ENCODE results near the gene SRPK2. TPM values are rescaled to one million over a fixed set of nuclear protein-coding genes. Genes with fewer than 3 reads are reported as not detected.

The SRPK2 gene
- total and polyA plus RNA-seq, 8 donors: 7.6 to 109 (median 24.4) TPM

DNA sequence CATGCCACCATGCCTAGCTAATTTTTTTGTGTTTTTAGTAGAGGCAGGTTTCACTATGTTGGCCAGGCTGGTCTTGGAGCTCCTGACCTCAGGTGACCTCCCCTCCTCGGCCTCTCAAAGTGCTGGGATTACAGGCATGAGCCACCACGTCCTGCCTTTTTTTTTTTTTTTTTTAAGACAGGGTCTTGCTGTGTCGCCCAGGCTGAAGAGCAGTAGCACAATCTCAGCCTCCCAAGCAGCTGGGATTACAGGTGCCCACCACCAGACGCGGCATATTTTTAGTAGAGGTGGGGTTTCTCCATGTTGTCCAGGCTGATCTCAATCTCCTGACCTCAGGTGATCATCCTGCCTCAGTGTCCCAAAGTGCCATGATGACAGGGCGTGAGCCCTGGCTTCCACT, 14.4 kb upstream of the SRPK2 start:
- no peak for DNase-seq
- H3K4me1 ChIP-seq: peaks cover 5 to 10% (median 7%) of the 10 kb centered on the region in 4 donors
- TF ChIP-seq POLR2AphosphoS5 (IDR thresholded peaks at IDR 0.05) (no peak), POLR2A (IDR thresholded peaks at IDR 0.05) (no peak), EP300 (IDR thresholded peaks at IDR 0.05) (no peak)
- TF ChIP-seq, protein P1, sequence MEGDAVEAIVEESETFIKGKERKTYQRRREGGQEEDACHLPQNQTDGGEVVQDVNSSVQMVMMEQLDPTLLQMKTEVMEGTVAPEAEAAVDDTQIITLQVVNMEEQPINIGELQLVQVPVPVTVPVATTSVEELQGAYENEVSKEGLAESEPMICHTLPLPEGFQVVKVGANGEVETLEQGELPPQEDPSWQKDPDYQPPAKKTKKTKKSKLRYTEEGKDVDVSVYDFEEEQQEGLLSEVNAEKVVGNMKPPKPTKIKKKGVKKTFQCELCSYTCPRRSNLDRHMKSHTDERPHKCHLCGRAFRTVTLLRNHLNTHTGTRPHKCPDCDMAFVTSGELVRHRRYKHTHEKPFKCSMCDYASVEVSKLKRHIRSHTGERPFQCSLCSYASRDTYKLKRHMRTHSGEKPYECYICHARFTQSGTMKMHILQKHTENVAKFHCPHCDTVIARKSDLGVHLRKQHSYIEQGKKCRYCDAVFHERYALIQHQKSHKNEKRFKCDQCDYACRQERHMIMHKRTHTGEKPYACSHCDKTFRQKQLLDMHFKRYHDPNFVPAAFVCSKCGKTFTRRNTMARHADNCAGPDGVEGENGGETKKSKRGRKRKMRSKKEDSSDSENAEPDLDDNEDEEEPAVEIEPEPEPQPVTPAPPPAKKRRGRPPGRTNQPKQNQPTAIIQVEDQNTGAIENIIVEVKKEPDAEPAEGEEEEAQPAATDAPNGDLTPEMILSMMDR (IDR thresholded peaks at IDR 0.05): no peak
- no peak overlapping the region for H3K27ac ChIP-seq
- 85 to 94% (median 90%) methylated on average over 6 of the region's 6 CpGs for WGBS, 5 donors
- no peaks in the 10 kb centered on the region for H3K9me3 ChIP-seq
- H3K27me3 ChIP-seq: no peaks in the 10 kb centered on the region
- no peaks in the 10 kb centered on the region for H3K36me3 ChIP-seq
- intact Hi-C loops (cut with DNase I; ENCODE audit: low total_unique reads): no loop called here
- no peak overlapping the region for H3K4me3 ChIP-seq

GRCh38 chr7:105402221-105403095, 13.7 kb upstream of the SRPK2 start:
- Histone ChIP-seq H3K4me3 (no peak overlapping the region), H3K9me3 (no peaks in the 10 kb centered on the region), H3K36me3 (no peaks in the 10 kb centered on the region), H3K27ac (no peak overlapping the region), H3K27me3 (no peaks in the 10 kb centered on the region), H3K4me1 (peaks cover 5 to 10% (median 7%) of the 10 kb centered on the region in 4 donors)
- no peak for DNase-seq
- intact Hi-C loops (cut with DNase I; ENCODE audit: low total_unique reads): no loop called here
- WGBS, 5 donors: 94 to 97% (median 95%) methylated on average over 18 of the region's 18 CpGs
- TF ChIP-seq POLR2AphosphoS5 (IDR thresholded peaks at IDR 0.05) (no peak), POLR2A (IDR thresholded peaks at IDR 0.05) (no peak), EP300 (IDR thresholded peaks at IDR 0.05) (no peak)
- TF ChIP-seq, protein P1 (IDR thresholded peaks at IDR 0.05): no peak

- no peak overlapping the region for H3K4me3 ChIP-seq
- TF ChIP-seq POLR2AphosphoS5 (IDR thresholded peaks at IDR 0.05): no peak
- TF ChIP-seq, protein P1 (IDR thresholded peaks at IDR 0.05): peak in 1 of 7 experiments; percentile 23
- no peaks in the 10 kb centered on the region for H3K36me3 ChIP-seq
- 87 to 94% (median 88%) methylated on average over 3 of the region's 3 CpGs for WGBS, 5 donors
- no peak overlapping the region for H3K27ac ChIP-seq
- no peaks in the 10 kb centered on the region for H3K9me3 ChIP-seq
- H3K27me3 ChIP-seq: no peaks in the 10 kb centered on the region
- peaks cover 5 to 10% (median 7%) of the 10 kb centered on the region in 4 donors for H3K4me1 ChIP-seq
- no peak for DNase-seq
- intact Hi-C loops (cut with DNase I; ENCODE audit: low total_unique reads): no loop called here
These were observed 10.5 kb upstream of the SRPK2 start for GRCh38 chr7:105399043-105399725.

DNA sequence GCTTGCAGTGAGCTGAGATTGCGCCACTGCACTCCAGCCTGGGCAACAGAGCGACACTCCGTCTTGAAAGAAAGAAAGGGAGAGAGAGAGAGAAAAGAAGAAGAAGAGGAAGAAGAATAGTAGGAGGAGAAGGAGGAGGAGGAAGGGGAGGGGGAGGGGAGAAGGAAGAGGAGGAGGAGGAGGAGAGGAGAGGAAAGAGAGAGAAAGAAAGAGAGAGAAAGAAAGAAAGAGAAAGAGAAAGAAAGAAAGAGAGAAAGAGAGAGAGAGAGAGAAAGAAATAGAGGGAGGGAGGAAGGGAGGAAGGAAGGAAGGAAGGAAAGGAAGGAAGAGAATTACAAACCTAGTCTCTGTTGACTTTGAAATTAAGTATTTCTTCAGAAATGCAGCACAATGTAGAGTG, 7.8 kb upstream of the SRPK2 start:
- 29 to 60% (median 50%) methylated on average over 3 of the region's 3 CpGs for WGBS, 5 donors
- Histone ChIP-seq H3K4me1 (peaks cover 2 to 4% (median 3%) of the 10 kb centered on the region in 4 donors), H3K4me3 (peak overlapping the region in 1 of 4 donors; percentile 11), H3K9me3 (no peaks in the 10 kb centered on the region), H3K27ac (no peak overlapping the region), H3K27me3 (no peaks in the 10 kb centered on the region), H3K36me3 (no peaks in the 10 kb centered on the region)
- no peak for TF ChIP-seq POLR2A (IDR thresholded peaks at IDR 0.05)
- TF ChIP-seq, protein P1 (IDR thresholded peaks at IDR 0.05): no peak
- no peak for TF ChIP-seq EP300 (IDR thresholded peaks at IDR 0.05)
- no peak for TF ChIP-seq POLR2AphosphoS5 (IDR thresholded peaks at IDR 0.05)
- DNase-seq: no peak
- intact Hi-C loops (cut with DNase I; ENCODE audit: low total_unique reads): no loop called here
